OCI-LY3 (cell line): ENCODE results near the gene ESPN.

ENCODE experiments used
- H2AFZ ChIP-seq: fragments of 200-600, 300-600 bp; shearing (Covaris generic); 2 replicates; pipeline ENCODE4 v1.6.0; 2014; ENCODE audit warnings: antibody characterized with exemption, low read depth, low read length
- H3K27ac ChIP-seq: fragments of 200-600, 300-600 bp; sonication (generic); 2 replicates; pipeline ENCODE4 v1.5.1; 2014; ENCODE audit warnings: mild to moderate bottlenecking, low read length, moderate library complexity, mixed read lengths
- H3K27me3 ChIP-seq: fragments of 200-600, 300-600 bp; sonication (generic); 2 replicates; pipeline ENCODE4 v1.6.1; 2014; ENCODE audit warnings: low read depth, low read length, mixed read lengths
- H3K36me3 ChIP-seq: fragments of 200-600, 300-600 bp; sonication (generic); replicated peaks from 2 replicates; pipeline ENCODE3; 2014; ENCODE audit warnings: low read depth, low read length, mixed read lengths
- H3K4me1 ChIP-seq: fragments of 300-600, 200-600 bp; sonication (generic); 2 replicates; pipeline ENCODE4 v1.6.1; 2014; ENCODE audit warnings: low read length, mixed read lengths
- H3K4me2 ChIP-seq: fragments of 200-600, 300-600 bp; sonication (generic); 2 replicates; pipeline ENCODE4 v1.6.1; 2014; ENCODE audit warnings: low read length, mixed read lengths
- H3K4me3 ChIP-seq: fragments of 300-600, 200-600 bp; sonication (generic); 2 replicates; pipeline ENCODE4 v1.5.1; 2014; ENCODE audit warnings: antibody characterized with exemption, mild to moderate bottlenecking, low read length, moderate library complexity
- H3K79me2 ChIP-seq: fragments of 300-600, 200-600 bp; shearing (Covaris generic); 2 replicates; pipeline ENCODE4 v1.6.1; 2014; ENCODE audit warnings: mild to moderate bottlenecking, low read length, mixed read lengths
- H3K9ac ChIP-seq: fragments of 300-600, 200-600 bp; shearing (Covaris generic); 2 replicates; pipeline ENCODE4 v1.6.0; 2014; ENCODE audit warnings: mild to moderate bottlenecking, low read length, moderate library complexity
- H3K9me3 ChIP-seq: fragments of 200-600, 300-600 bp; shearing (Covaris generic); 2 replicates; pipeline ENCODE4 v1.6.1; 2014; ENCODE audit warnings: low read length, mixed read lengths; ENCODE audit not compliant: insufficient read depth
- H4K20me1 ChIP-seq: fragments of 200-600, 300-600 bp; sonication (generic); 2 replicates; pipeline ENCODE4 v1.6.1; 2016; ENCODE audit warnings: low read length, mixed read lengths; ENCODE audit not compliant: insufficient read depth
- EZH2phosphoT487 ChIP-seq: fragments of 200-600 bp; shearing (Covaris generic); IDR thresholded peaks from 2 replicates; pipeline ENCODE4 v1.6.1; 2018; ENCODE audit warnings: antibody characterized with exemption, mixed run types, low read depth
- TF ChIP-seq, protein P1 (sequence below): fragments of 200-600, 300-600 bp; sonication (generic); IDR thresholded peaks from 2 replicates; pipeline ENCODE4 v1.5.1; 2014; ENCODE audit warnings: antibody characterized with exemption, low read length, low read depth

ESPN gene

DNA sequence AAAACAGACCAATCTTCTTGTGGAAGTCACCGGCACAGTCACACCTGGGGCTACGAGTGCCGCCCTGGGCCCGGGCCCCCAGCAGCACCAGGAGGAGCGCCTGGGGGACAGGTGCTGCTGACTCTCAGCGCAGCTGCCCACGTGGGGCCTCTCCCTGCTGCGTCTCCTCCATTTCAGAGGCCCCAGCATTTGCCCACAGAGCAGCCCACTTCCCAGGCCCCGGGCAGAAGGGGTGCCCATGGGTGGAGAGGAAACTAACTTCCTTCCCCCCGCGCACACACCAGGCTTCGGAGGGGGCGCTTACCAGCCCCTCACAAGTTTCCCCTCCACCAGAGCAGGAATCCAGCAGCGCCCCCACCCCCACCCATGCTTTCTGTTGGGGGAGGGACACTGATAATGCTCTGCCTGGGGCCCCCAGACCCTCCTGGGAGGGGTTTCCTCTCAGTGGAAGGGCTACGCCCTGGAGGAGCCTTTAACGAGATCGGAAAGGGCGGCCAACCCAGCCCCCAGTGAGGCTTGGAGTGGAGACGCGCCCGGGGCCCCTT lies 41.0 kb downstream of the ESPN start:
- H3K4me2 ChIP-seq = no peak overlapping the region
- 0 out of 2 replicates have a peak, but pooled peaks cover 2% of the 10 kb centered on the region for H3K4me1 ChIP-seq
- H4K20me1 ChIP-seq = no peaks in the 10 kb centered on the region
- no peaks in the 10 kb centered on the region for H3K27me3 ChIP-seq
- H3K4me3 ChIP-seq = no peak overlapping the region
- no peaks in the 10 kb centered on the region for H3K36me3 ChIP-seq
- H3K27ac ChIP-seq = no peak overlapping the region
- no peaks in the 10 kb centered on the region for H3K79me2 ChIP-seq
- no peak overlapping the region for H2AFZ ChIP-seq
- no peaks in the 10 kb centered on the region for H3K9me3 ChIP-seq
- H3K9ac ChIP-seq = no peak overlapping the region
- TF ChIP-seq, protein P1, sequence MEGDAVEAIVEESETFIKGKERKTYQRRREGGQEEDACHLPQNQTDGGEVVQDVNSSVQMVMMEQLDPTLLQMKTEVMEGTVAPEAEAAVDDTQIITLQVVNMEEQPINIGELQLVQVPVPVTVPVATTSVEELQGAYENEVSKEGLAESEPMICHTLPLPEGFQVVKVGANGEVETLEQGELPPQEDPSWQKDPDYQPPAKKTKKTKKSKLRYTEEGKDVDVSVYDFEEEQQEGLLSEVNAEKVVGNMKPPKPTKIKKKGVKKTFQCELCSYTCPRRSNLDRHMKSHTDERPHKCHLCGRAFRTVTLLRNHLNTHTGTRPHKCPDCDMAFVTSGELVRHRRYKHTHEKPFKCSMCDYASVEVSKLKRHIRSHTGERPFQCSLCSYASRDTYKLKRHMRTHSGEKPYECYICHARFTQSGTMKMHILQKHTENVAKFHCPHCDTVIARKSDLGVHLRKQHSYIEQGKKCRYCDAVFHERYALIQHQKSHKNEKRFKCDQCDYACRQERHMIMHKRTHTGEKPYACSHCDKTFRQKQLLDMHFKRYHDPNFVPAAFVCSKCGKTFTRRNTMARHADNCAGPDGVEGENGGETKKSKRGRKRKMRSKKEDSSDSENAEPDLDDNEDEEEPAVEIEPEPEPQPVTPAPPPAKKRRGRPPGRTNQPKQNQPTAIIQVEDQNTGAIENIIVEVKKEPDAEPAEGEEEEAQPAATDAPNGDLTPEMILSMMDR = no peak
- TF ChIP-seq EZH2phosphoT487 = no peak

DNA sequence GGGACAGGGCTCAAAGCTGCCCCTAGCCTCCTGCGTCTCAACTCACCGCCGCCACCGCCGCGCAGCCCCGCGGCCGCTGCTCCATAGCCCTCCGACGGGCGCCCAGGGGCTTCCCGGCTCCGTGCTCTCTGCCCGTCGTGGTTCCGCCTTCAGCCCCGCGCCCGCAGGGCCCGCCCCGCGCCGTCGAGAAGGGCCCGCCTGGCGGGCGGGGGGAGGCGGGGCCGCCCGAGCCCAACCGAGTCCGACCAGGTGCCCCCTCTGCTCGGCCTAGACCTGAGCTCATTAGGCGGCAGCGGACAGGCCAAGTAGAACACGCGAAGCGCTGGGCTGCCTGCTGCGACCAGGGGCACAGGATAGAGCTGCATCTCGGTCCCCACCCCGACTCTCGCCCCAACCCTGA lies 41.4 kb downstream of the ESPN start, which contains the start of gene TNFRSF25:
TNFRSF25 (minus strand) TSS at position 151 of the 400 bp plus-strand sequence; CDS start at position 85, 66 bp downstream.
- H3K4me3 ChIP-seq = no peak within 1 kb of the TSS

DNA sequence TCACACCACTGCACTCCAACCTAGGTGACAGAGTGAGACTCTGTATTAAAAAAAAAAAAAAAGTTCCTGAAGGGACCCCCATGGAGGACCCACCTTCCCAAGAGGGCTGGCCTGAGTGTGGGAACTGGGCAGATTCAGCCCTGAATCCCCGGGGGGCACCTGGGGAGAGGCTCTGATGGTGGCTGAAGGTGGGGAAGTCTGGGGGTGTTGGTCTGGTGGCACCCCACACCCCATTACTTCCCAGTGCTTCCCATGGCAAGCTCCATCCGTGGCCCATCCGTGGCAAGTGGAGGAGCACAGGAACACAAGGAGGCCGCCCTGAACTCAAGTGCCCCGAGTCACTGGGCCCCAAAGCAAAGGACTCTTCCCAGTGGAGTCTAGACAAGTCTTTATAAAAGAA lies 42.2 kb downstream of the ESPN start:
- Histone ChIP-seq H3K4me1 (no peaks in the 10 kb centered on the region), H3K9ac (no peak overlapping the region), H3K79me2 (no peaks in the 10 kb centered on the region), H3K36me3 (no peaks in the 10 kb centered on the region), H3K4me3 (no peak overlapping the region), H3K27me3 (no peaks in the 10 kb centered on the region), H4K20me1 (no peaks in the 10 kb centered on the region), H3K4me2 (no peak overlapping the region), H2AFZ (no peak overlapping the region), H3K27ac (no peak overlapping the region), H3K9me3 (no peaks in the 10 kb centered on the region)
- TF ChIP-seq, protein P1 = no peak
- no peak for TF ChIP-seq EZH2phosphoT487

More for the DNA sequence above, 41.4 kb downstream of the ESPN start, which contains the start of gene TNFRSF25:
- no peak within 1 kb of the TSS for H3K4me2 ChIP-seq
- H3K4me1 ChIP-seq = no peaks in the 10 kb centered on the region
- H2AFZ ChIP-seq = no peak within 1 kb of the TSS
- no peaks in the 10 kb centered on the region for H3K27me3 ChIP-seq
- no peak within 1 kb of the TSS for H3K27ac ChIP-seq
- no peaks in the 10 kb centered on the region for H3K36me3 ChIP-seq
- TF ChIP-seq, protein P1 = no peak
- no peak for TF ChIP-seq EZH2phosphoT487
- H3K9me3 ChIP-seq = no peaks in the 10 kb centered on the region
- H3K9ac ChIP-seq = no peak within 1 kb of the TSS
- no peaks in the 10 kb centered on the region for H4K20me1 ChIP-seq
- no peaks in the 10 kb centered on the region for H3K79me2 ChIP-seq

DNA sequence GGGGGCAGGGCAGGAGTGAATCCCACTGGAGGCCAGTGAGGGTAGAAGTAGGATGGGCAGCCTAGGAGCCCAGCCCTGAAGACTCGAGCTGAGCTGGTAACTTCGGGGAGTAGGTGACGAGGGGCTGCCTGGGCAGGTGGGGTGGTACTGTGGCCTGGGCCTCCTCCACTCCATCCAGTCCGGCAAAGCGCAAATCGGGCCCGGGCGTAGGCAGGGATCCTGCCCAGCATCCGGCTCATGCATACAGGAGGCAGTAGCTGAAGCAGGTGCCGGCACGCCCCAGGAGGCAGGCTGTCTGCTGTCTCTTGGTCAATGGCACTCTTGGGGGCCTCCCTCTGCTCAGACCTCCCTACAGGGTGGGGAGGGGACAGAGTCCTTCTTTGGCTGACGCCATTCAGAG lies 42.6 kb downstream of the ESPN start:
- H3K4me2 ChIP-seq = no peak overlapping the region
- no peak overlapping the region for H3K27ac ChIP-seq
- no peaks in the 10 kb centered on the region for H3K79me2 ChIP-seq
- no peaks in the 10 kb centered on the region for H4K20me1 ChIP-seq
- TF ChIP-seq, protein P1 = no peak
- no peak for TF ChIP-seq EZH2phosphoT487
- H3K4me3 ChIP-seq = no peak overlapping the region
- H3K27me3 ChIP-seq = no peaks in the 10 kb centered on the region
- H3K9me3 ChIP-seq = no peaks in the 10 kb centered on the region
- H3K9ac ChIP-seq = no peak overlapping the region
- no peaks in the 10 kb centered on the region for H3K4me1 ChIP-seq
- H2AFZ ChIP-seq = no peak overlapping the region
- no peaks in the 10 kb centered on the region for H3K36me3 ChIP-seq
